ENCODE results near the gene RFT1. TPM values are rescaled to one million over a fixed set of nuclear protein-coding genes. Genes with fewer than 3 reads are reported as not detected.
"Not testable (repeated sequence)": the region's sequence is repeated elsewhere in the genome, so short reads cannot be mapped to it uniquely, and the experiment has no call there.

RFT1 gene
- polyA plus RNA-seq, 12 donors, result 11.2 to 18.1 (median 13.5) TPM; not detected in 1

GRCh38 chr3:53164911-53165310 is 34.7 kb upstream of the RFT1 start:
- DNase-seq, result no peak

- no peak for DNase-seq
Observed at GRCh38 chr3:53163444-53164387, 33.5 kb upstream of the RFT1 start.

GRCh38 chr3:53162672-53163443 is 32.6 kb upstream of the RFT1 start:
- DNase-seq, result no peak

GRCh38 chr3:53161820-53162671 is 31.8 kb upstream of the RFT1 start:
- no peak for DNase-seq

GRCh38 chr3:53161450-53161819 is 31.2 kb upstream of the RFT1 start:
- DNase-seq, result no peak

- DNase-seq, result peak; percentile 61
Observed at GRCh38 chr3:53160660-53161449, 30.6 kb upstream of the RFT1 start, which contains the start of gene PRKCD. Gene PRKCD, plus strand, starts transcription at chr3:53161209. Its CDS starts 17,214 bp downstream, at chr3:53178423.

- no peak for DNase-seq
Observed at GRCh38 chr3:53160061-53160659, 29.9 kb upstream of the RFT1 start.

GRCh38 chr3:53159156-53160060 is 29.2 kb upstream of the RFT1 start:
- no peak for DNase-seq

- no peak for DNase-seq
Observed at GRCh38 chr3:53158765-53159155, 28.5 kb upstream of the RFT1 start.

- DNase-seq, result no peak
Observed at GRCh38 chr3:53157974-53158580, 27.8 kb upstream of the RFT1 start.

GRCh38 chr3:53156368-53156834 is 26.2 kb upstream of the RFT1 start:
- DNase-seq, result no peak

GRCh38 chr3:53155760-53156159 is 25.5 kb upstream of the RFT1 start:
- no peak for DNase-seq

- no peak for DNase-seq
Observed at GRCh38 chr3:53154881-53155285, 24.6 kb upstream of the RFT1 start.

- DNase-seq, result no peak
Observed at GRCh38 chr3:53153980-53154379, 23.7 kb upstream of the RFT1 start.

GRCh38 chr3:53153264-53153823 is 23.1 kb upstream of the RFT1 start:
- no peak for DNase-seq

GRCh38 chr3:53151870-53152660 is 21.8 kb upstream of the RFT1 start:
- DNase-seq, result no peak

GRCh38 chr3:53151465-53151864 is 21.2 kb upstream of the RFT1 start:
- DNase-seq, result no peak

- DNase-seq, result not testable (repeated sequence)
Observed at GRCh38 chr3:53151086-53151438, 20.8 kb upstream of the RFT1 start.

Measured in muscle of arm (tissue), 12 donors.